H1 (cell line): ENCODE measurements around the gene PCDHB3. TPM values are rescaled to one million over a fixed set of nuclear protein-coding genes. Genes with fewer than 3 reads are reported as not detected.

Experiments used
- ATF3 ChIP-seq: IDR thresholded peaks from 2 replicates; pipeline ENCODE4 v1.6.1; 2011; ENCODE audit warnings: low read depth, mild to moderate bottlenecking, low read length; ENCODE audit not compliant: insufficient read depth
- CBX8 ChIP-seq: fragments of 300-800, 300-1000 bp; sonication (generic); IDR thresholded peaks from 2 replicates; pipeline ENCODE4 v1.7.1; 2016; ENCODE audit warnings: low read depth, low read length, borderline replicate concordance
- CHD1 ChIP-seq: IDR thresholded peaks from 2 replicates; pipeline ENCODE4 v1.6.1; 2012; ENCODE audit warnings: low read depth, low read length, improper control_type of control experiment
- CREB1 ChIP-seq: IDR thresholded peaks from 2 replicates; pipeline ENCODE4 v1.6.1; 2012; ENCODE audit warnings: inconsistent platforms
- JUND ChIP-seq: IDR thresholded peaks from 2 replicates; pipeline ENCODE4 v1.6.1; 2011; ENCODE audit warnings: mild to moderate bottlenecking, improper control_type of control experiment, low read length
- KDM4A ChIP-seq: IDR thresholded peaks from one replicate; pipeline ENCODE4 v1.7.1; 2012; ENCODE audit warnings: low read depth, mild to moderate bottlenecking, moderate library complexity, low read length, inconsistent platforms; ENCODE audit not compliant: severe bottlenecking
- RXRA ChIP-seq: IDR thresholded peaks from 2 replicates; pipeline ENCODE4 v1.6.1; 2011; ENCODE audit warnings: low read depth, mild to moderate bottlenecking, low read length, moderate library complexity; ENCODE audit not compliant: insufficient read depth
- SIX5 ChIP-seq: IDR thresholded peaks from 2 replicates; pipeline ENCODE4 v1.6.1; 2011; ENCODE audit warnings: mild to moderate bottlenecking, low read depth, low read length
- TAF1 ChIP-seq: IDR thresholded peaks from 2 replicates; pipeline ENCODE4 v1.6.1; 2011; ENCODE audit warnings: mild to moderate bottlenecking, low read depth, low read length
- TAF7 ChIP-seq: optimal IDR thresholded peaks from 2 replicates; pipeline ENCODE3; 2011; ENCODE audit warnings: low read depth, mild to moderate bottlenecking, inconsistent platforms, low read length, moderate library complexity, borderline replicate concordance
- TBP ChIP-seq: IDR thresholded peaks from 2 replicates; pipeline ENCODE4 v1.6.1; 2011; ENCODE audit warnings: low read depth, low read length, improper control_type of control experiment
- polyA plus RNA-seq, 7 experiments: library from polyadenylated mRNA; depleted of rRNA in 3 of 7; stranded (reverse) in 5 of 7; unstranded in 2 of 7; fragments of >200 nt in 5 of 7; fragments of 200-250 nt in 2 of 7; gene quantifications; 1 replicate in 5 of 7; 2 replicates in 1 of 7; 4 replicates in 1 of 7; pipeline versions ENCODE4 v1.2.1 to v1.2.3, GENCODE V29; 2011 to 2013; ENCODE audit warnings: missing spikeins in 2 of 7, mixed read lengths in 2 of 7
- total RNA-seq: library from RNA; stranded (reverse); fragmentation: NEBNext Ultra II Directional; extraction: Animal tissue kit (Norgen Biotek cat#: 25700); gene quantifications from 2 replicates; pipeline ENCODE4 v1.2.1, GENCODE V29; 2021
- TF ChIP-seq, protein P1 (sequence below): fragments of 300-600 bp; sonication (generic); IDR thresholded peaks from 2 replicates; pipeline ENCODE4 v1.7.1; 2012; ENCODE audit warnings: low read length, moderate library complexity, mild to moderate bottlenecking, inconsistent platforms; ENCODE audit not compliant: insufficient replicate concordance

PCDHB3 gene
- total and polyA plus RNA-seq, 2 of the 8 experiments (the other 6 are each of a cell fraction or from before 2014, with no cell fraction given), result 1.6 to 3.4 TPM

GRCh38 chr5:141105350-141105749, 5.1 kb downstream of the PCDHB3 start (continued):
- TF ChIP-seq, protein P1, sequence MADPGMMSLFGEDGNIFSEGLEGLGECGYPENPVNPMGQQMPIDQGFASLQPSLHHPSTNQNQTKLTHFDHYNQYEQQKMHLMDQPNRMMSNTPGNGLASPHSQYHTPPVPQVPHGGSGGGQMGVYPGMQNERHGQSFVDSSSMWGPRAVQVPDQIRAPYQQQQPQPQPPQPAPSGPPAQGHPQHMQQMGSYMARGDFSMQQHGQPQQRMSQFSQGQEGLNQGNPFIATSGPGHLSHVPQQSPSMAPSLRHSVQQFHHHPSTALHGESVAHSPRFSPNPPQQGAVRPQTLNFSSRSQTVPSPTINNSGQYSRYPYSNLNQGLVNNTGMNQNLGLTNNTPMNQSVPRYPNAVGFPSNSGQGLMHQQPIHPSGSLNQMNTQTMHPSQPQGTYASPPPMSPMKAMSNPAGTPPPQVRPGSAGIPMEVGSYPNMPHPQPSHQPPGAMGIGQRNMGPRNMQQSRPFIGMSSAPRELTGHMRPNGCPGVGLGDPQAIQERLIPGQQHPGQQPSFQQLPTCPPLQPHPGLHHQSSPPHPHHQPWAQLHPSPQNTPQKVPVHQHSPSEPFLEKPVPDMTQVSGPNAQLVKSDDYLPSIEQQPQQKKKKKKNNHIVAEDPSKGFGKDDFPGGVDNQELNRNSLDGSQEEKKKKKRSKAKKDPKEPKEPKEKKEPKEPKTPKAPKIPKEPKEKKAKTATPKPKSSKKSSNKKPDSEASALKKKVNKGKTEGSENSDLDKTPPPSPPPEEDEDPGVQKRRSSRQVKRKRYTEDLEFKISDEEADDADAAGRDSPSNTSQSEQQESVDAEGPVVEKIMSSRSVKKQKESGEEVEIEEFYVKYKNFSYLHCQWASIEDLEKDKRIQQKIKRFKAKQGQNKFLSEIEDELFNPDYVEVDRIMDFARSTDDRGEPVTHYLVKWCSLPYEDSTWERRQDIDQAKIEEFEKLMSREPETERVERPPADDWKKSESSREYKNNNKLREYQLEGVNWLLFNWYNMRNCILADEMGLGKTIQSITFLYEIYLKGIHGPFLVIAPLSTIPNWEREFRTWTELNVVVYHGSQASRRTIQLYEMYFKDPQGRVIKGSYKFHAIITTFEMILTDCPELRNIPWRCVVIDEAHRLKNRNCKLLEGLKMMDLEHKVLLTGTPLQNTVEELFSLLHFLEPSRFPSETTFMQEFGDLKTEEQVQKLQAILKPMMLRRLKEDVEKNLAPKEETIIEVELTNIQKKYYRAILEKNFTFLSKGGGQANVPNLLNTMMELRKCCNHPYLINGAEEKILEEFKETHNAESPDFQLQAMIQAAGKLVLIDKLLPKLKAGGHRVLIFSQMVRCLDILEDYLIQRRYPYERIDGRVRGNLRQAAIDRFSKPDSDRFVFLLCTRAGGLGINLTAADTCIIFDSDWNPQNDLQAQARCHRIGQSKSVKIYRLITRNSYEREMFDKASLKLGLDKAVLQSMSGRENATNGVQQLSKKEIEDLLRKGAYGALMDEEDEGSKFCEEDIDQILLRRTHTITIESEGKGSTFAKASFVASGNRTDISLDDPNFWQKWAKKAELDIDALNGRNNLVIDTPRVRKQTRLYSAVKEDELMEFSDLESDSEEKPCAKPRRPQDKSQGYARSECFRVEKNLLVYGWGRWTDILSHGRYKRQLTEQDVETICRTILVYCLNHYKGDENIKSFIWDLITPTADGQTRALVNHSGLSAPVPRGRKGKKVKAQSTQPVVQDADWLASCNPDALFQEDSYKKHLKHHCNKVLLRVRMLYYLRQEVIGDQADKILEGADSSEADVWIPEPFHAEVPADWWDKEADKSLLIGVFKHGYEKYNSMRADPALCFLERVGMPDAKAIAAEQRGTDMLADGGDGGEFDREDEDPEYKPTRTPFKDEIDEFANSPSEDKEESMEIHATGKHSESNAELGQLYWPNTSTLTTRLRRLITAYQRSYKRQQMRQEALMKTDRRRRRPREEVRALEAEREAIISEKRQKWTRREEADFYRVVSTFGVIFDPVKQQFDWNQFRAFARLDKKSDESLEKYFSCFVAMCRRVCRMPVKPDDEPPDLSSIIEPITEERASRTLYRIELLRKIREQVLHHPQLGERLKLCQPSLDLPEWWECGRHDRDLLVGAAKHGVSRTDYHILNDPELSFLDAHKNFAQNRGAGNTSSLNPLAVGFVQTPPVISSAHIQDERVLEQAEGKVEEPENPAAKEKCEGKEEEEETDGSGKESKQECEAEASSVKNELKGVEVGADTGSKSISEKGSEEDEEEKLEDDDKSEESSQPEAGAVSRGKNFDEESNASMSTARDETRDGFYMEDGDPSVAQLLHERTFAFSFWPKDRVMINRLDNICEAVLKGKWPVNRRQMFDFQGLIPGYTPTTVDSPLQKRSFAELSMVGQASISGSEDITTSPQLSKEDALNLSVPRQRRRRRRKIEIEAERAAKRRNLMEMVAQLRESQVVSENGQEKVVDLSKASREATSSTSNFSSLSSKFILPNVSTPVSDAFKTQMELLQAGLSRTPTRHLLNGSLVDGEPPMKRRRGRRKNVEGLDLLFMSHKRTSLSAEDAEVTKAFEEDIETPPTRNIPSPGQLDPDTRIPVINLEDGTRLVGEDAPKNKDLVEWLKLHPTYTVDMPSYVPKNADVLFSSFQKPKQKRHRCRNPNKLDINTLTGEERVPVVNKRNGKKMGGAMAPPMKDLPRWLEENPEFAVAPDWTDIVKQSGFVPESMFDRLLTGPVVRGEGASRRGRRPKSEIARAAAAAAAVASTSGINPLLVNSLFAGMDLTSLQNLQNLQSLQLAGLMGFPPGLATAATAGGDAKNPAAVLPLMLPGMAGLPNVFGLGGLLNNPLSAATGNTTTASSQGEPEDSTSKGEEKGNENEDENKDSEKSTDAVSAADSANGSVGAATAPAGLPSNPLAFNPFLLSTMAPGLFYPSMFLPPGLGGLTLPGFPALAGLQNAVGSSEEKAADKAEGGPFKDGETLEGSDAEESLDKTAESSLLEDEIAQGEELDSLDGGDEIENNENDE, result no peak
- no peak for TF ChIP-seq TAF7
- TF ChIP-seq CHD1, result no peak
- TF ChIP-seq JUND, result no peak
- TF ChIP-seq TBP, result no peak
- no peak for TF ChIP-seq ATF3
- no peak for TF ChIP-seq TAF1
- TF ChIP-seq CBX8, result no peak
- no peak for TF ChIP-seq CREB1
- TF ChIP-seq KDM4A, result no peak
- TF ChIP-seq SIX5, result no peak
- TF ChIP-seq RXRA, result no peak
